DND-41 (cell line): ENCODE data around the gene THG1L.

Experiments
- ATAC-seq: fragments of 200-7000 bp; cut with Tn5 transposase; 3 replicates; pipeline ENCODE4 v1.9.1; 2021; ENCODE audit warnings: low read depth; ENCODE audit not compliant: insufficient read depth
- DNase-seq: peaks from one replicate; pipeline ENCODE4 v3.0.0-alpha.2; 2020
- H2AFZ ChIP-seq: 2 replicates; pipeline ENCODE4 v1.6.0; 2012; ENCODE audit warnings: low read depth, low read length
- H3K27ac ChIP-seq: 2 replicates; pipeline ENCODE4 v1.5.1; 2012; ENCODE audit warnings: low read length, inconsistent platforms
- H3K27me3 ChIP-seq: fragments of 200-600 bp; sonication (generic); 2 replicates; pipeline ENCODE4 v1.6.0; 2012; ENCODE audit warnings: low read length, mild to moderate bottlenecking, inconsistent platforms; ENCODE audit not compliant: insufficient read depth, poor library complexity
- H3K36me3 ChIP-seq: 2 replicates; pipeline ENCODE4 v1.5.1; 2012; ENCODE audit warnings: low read length, inconsistent platforms; ENCODE audit not compliant: insufficient read depth
- H3K4me1 ChIP-seq: 2 replicates; pipeline ENCODE4 v1.5.1; 2012; ENCODE audit warnings: mild to moderate bottlenecking, low read length; ENCODE audit not compliant: insufficient read depth
- H3K4me2 ChIP-seq: 2 replicates; pipeline ENCODE4 v1.6.0; 2012; ENCODE audit warnings: mild to moderate bottlenecking, moderate library complexity, low read length, inconsistent platforms; ENCODE audit not compliant: insufficient read depth
- H3K4me3 ChIP-seq, 2 experiments: fragments of 200-600 bp in 1 of 2; shearing (Covaris generic) in 1 of 2; 2 replicates each; pipeline ENCODE4 v1.5.1; 2012 to 2016; ENCODE audit warnings: inconsistent platforms in 2 of 2, low read length in 2 of 2, mild to moderate bottlenecking in 2 of 2, low read depth in 1 of 2, moderate library complexity in 1 of 2
- H3K79me2 ChIP-seq: 2 replicates; pipeline ENCODE4 v1.6.0; 2012; ENCODE audit warnings: low read length, inconsistent platforms; ENCODE audit not compliant: insufficient read depth
- H3K9ac ChIP-seq: 2 replicates; pipeline ENCODE4 v1.6.0; 2012; ENCODE audit warnings: low read depth, mild to moderate bottlenecking, inconsistent platforms, low read length, moderate library complexity
- H3K9me3 ChIP-seq: 2 replicates; pipeline ENCODE4 v1.5.1; 2012; ENCODE audit warnings: low read length, moderate library complexity, mild to moderate bottlenecking, inconsistent platforms; ENCODE audit not compliant: insufficient read depth, severe bottlenecking
- H4K20me1 ChIP-seq: 2 replicates; pipeline ENCODE4 v1.6.0; 2012; ENCODE audit warnings: low read length; ENCODE audit not compliant: insufficient read depth
- EZH2 ChIP-seq: IDR thresholded peaks from 3 replicates; pipeline ENCODE4 v1.6.1; 2012; ENCODE audit warnings: borderline replicate concordance, low read depth, mild to moderate bottlenecking, moderate library complexity, low read length, inconsistent platforms; ENCODE audit not compliant: severe bottlenecking
- TF ChIP-seq, protein P1 (sequence below): IDR thresholded peaks from 2 replicates; pipeline ENCODE4 v1.5.1; 2012; ENCODE audit warnings: borderline replicate concordance, low read length, moderate library complexity, mild to moderate bottlenecking; ENCODE audit not compliant: poor library complexity, severe bottlenecking; ENCODE audit errors: extremely low read depth

THG1L gene

DNA sequence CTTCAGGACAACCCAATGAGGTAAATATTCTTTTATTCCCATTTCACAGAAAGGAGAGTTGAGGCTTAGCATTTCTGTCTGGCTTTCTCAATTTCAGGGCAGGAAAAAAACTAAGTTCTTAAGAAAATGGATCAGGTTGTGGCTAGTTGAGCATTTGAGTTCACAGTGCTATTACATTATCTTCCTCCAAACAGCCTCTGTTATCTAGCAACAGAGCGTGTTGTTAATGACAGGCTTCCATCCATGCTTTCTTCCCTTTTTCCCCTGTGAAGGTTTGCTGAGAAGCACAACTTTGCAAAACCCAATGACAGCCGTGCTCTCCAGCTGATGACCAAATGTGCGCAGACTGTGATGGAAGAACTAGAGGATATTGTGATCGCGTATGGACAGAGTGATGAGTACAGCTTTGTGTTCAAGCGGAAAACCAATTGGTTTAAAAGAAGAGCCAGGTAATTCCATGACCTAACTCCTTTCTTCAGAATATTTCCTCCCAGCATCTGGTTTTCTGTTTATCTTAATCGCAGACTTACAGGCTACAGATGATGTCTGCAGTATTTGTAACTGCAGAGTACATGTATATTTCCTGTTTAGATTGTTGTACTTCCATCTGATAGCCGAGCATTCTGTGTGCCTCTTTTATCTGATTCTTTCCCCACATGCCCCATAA is 1.5 kb downstream of the THG1L start:
- no peak overlapping the region for H3K4me2 ChIP-seq
- ATAC-seq: no peak
- H3K79me2 ChIP-seq: no peaks in the 10 kb centered on the region
- H4K20me1 ChIP-seq: no peaks in the 10 kb centered on the region
- H3K4me3 ChIP-seq: no peak overlapping the region
- H3K27ac ChIP-seq: no peak overlapping the region
- no peak overlapping the region for H2AFZ ChIP-seq
- no peak overlapping the region for H3K9ac ChIP-seq
- no peaks in the 10 kb centered on the region for H3K27me3 ChIP-seq
- no peak for DNase-seq
- H3K36me3 ChIP-seq: no peaks in the 10 kb centered on the region
- peaks cover 21% of the 10 kb centered on the region for H3K4me1 ChIP-seq
- TF ChIP-seq, protein P1, sequence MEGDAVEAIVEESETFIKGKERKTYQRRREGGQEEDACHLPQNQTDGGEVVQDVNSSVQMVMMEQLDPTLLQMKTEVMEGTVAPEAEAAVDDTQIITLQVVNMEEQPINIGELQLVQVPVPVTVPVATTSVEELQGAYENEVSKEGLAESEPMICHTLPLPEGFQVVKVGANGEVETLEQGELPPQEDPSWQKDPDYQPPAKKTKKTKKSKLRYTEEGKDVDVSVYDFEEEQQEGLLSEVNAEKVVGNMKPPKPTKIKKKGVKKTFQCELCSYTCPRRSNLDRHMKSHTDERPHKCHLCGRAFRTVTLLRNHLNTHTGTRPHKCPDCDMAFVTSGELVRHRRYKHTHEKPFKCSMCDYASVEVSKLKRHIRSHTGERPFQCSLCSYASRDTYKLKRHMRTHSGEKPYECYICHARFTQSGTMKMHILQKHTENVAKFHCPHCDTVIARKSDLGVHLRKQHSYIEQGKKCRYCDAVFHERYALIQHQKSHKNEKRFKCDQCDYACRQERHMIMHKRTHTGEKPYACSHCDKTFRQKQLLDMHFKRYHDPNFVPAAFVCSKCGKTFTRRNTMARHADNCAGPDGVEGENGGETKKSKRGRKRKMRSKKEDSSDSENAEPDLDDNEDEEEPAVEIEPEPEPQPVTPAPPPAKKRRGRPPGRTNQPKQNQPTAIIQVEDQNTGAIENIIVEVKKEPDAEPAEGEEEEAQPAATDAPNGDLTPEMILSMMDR: no peak
- no peak for TF ChIP-seq EZH2
- H3K9me3 ChIP-seq: no peaks in the 10 kb centered on the region

- Histone ChIP-seq H3K4me2 (no peak overlapping the region), H2AFZ (no peak overlapping the region), H3K27me3 (no peaks in the 10 kb centered on the region), H3K4me1 (peaks cover 21% of the 10 kb centered on the region), H3K4me3 (no peak overlapping the region), H3K79me2 (no peaks in the 10 kb centered on the region), H4K20me1 (no peaks in the 10 kb centered on the region), H3K9ac (no peak overlapping the region), H3K9me3 (peaks cover 9% of the 10 kb centered on the region), H3K27ac (no peak overlapping the region), H3K36me3 (peaks cover 3% of the 10 kb centered on the region; the same call in 1 of the 2 replicates)
- DNase-seq: no peak
- ATAC-seq: no peak
- TF ChIP-seq EZH2: no peak
Measured at GRCh38 chr5:157734436-157734835, 3.2 kb downstream of the THG1L start.

- DNase-seq (no peak), ATAC-seq (no peak)
- Histone ChIP-seq H3K9ac (no peak overlapping the region), H3K4me2 (no peak overlapping the region), H4K20me1 (no peaks in the 10 kb centered on the region), H2AFZ (no peak overlapping the region), H3K79me2 (no peaks in the 10 kb centered on the region), H3K4me1 (peaks cover 12% of the 10 kb centered on the region; the same call in 1 of the 2 replicates), H3K27ac (no peak overlapping the region), H3K27me3 (no peaks in the 10 kb centered on the region), H3K4me3 (no peak overlapping the region), H3K36me3 (peaks cover 4% of the 10 kb centered on the region; the same call in 1 of the 2 replicates), H3K9me3 (peaks cover 9% of the 10 kb centered on the region)
- TF ChIP-seq, protein P1: no peak
- TF ChIP-seq EZH2: no peak
Measured at GRCh38 chr5:157735991-157736390, 4.8 kb downstream of the THG1L start.

DNA sequence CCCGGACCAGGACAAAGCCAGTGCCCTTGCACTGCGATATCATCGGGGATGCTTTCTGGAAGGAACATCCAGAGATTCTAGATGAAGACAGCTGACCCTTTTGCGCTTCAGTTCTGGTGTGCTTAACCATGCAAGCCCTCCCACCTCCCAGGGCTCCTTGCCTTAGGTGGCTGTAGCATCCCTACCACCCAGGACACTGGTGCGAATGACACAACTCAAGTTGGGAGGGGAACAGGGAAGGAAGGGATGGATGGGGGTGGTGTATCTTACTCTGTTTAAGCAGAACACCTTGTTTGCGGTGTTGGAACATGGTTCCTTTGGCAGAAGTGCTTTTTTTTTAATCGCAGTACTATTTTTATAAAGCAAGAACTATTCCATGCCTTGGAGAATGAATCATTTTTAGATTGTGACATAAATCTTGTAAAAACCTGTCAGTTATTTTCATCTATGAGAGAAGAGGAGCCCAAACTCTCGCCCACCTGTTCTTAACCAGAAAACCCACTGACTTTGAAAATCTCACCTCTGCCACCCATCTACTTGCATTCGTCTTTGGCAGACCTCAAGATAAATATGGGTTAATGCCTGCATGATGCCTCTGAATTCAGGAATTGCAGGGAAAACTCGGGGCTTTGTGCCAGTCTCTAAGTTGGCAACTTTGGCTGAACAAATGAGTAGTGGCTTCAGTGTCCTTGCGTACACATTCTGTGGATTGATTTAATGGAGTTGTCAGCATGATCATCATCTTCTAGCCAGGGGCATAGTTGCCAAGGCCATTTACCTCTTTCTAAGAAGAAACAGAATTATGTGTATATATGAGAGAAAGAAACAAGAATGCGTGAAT is 8.4 kb downstream of the THG1L start:
- peaks cover 9% of the 10 kb centered on the region for H3K9me3 ChIP-seq
- TF ChIP-seq, protein P1: no peak
- no peak for TF ChIP-seq EZH2
- no peaks in the 10 kb centered on the region for H3K27me3 ChIP-seq
- no peak overlapping the region for H3K4me3 ChIP-seq
- H4K20me1 ChIP-seq: no peaks in the 10 kb centered on the region
- DNase-seq (no peak), ATAC-seq (no peak)
- peaks cover 4% of the 10 kb centered on the region; the same call in 1 of the 2 replicates for H3K36me3 ChIP-seq
- H3K9ac ChIP-seq: no peak overlapping the region
- no peak overlapping the region for H3K27ac ChIP-seq
- peaks cover 7% of the 10 kb centered on the region for H3K79me2 ChIP-seq
- no peak overlapping the region for H2AFZ ChIP-seq
- H3K4me1 ChIP-seq: peaks cover 13% of the 10 kb centered on the region
- H3K4me2 ChIP-seq: no peak overlapping the region
